ENCODE measurements around the gene C19orf53. TPM values are rescaled to one million over a fixed set of nuclear protein-coding genes. Genes with fewer than 3 reads are reported as not detected.
"Not testable (repeated sequence)": the region's sequence is repeated elsewhere in the genome, so short reads cannot be mapped to it uniquely, and the experiment has no call there.

C19orf53 gene
- total and polyA plus RNA-seq, 2 donors (not counting 1 experiment from before 2014, with no cell fraction given): 58.8 to 146 TPM

- no peaks in the 10 kb centered on the region for H3K27me3 ChIP-seq (ENCODE audit: control insufficient read depth, insufficient read depth, low read length)
- peaks cover 24% of the 10 kb centered on the region for H3K4me1 ChIP-seq (ENCODE audit: control insufficient read depth, extremely low read depth, insufficient read depth, low read length)
- no peaks in the 10 kb centered on the region for H3K9me3 ChIP-seq (ENCODE audit: control insufficient read depth, insufficient read depth, low read depth, low read length)
- peak overlapping the region; percentile 70 for H2AFZ ChIP-seq (ENCODE audit: low read length)
- no peaks in the 10 kb centered on the region for H4K20me1 ChIP-seq (ENCODE audit: control insufficient read depth, extremely low read depth, insufficient read depth, low read length)
- H3K27ac ChIP-seq (ENCODE audit: insufficient read depth, low read length): peak overlapping the region; percentile 23
- no peak overlapping the region for H3K4me3 ChIP-seq (replicated peaks in 1 of 4; ENCODE audit: control extremely low read depth in 1 of 4, insufficient read depth in 1 of 4, low read depth in 3 of 4, low read length in 4 of 4)
- H3K4me2 ChIP-seq (ENCODE audit: extremely low read depth, insufficient read depth, low read length): peak overlapping the region; percentile 59
- no peak overlapping the region for H3K9ac ChIP-seq (ENCODE audit: insufficient read depth, low read length)
- no peaks in the 10 kb centered on the region for H3K36me3 ChIP-seq (ENCODE audit: control insufficient read depth, insufficient read depth, low read length)
- peak; percentile 67 to 70 for DNase-seq (ENCODE audit: low read depth in 2 of 2)
- TF ChIP-seq EZH2 (IDR thresholded peaks at IDR 0.05; ENCODE audit: low read length, missing control alignments) (no peak), CTCF (conservative IDR thresholded peaks at IDR 0.05 in 1 of 2, IDR thresholded peaks at IDR 0.05 in 1 of 2; ENCODE audit: low read depth in 1 of 2, low read length in 2 of 2) (peak; percentile 53 to 60)
- no peaks in the 10 kb centered on the region for H3K79me2 ChIP-seq (ENCODE audit: control insufficient read depth, insufficient read depth, low read length)
Measured at GRCh38 chr19:13784731-13785452, 10.6 kb downstream of the C19orf53 start.

- Histone ChIP-seq H3K36me3 (ENCODE audit: control insufficient read depth, insufficient read depth, low read length) (no peaks in the 10 kb centered on the region), H3K9me3 (ENCODE audit: control insufficient read depth, insufficient read depth, low read depth, low read length) (no peaks in the 10 kb centered on the region), H3K4me3 (replicated peaks in 1 of 4; ENCODE audit: control extremely low read depth in 1 of 4, insufficient read depth in 1 of 4, low read depth in 3 of 4, low read length in 4 of 4) (no peak overlapping the region), H3K27me3 (ENCODE audit: control insufficient read depth, insufficient read depth, low read length) (no peaks in the 10 kb centered on the region), H3K79me2 (ENCODE audit: control insufficient read depth, insufficient read depth, low read length) (no peaks in the 10 kb centered on the region), H3K9ac (ENCODE audit: insufficient read depth, low read length) (no peak overlapping the region), H3K27ac (ENCODE audit: insufficient read depth, low read length) (peak overlapping the region; percentile 89), H3K4me1 (ENCODE audit: control insufficient read depth, extremely low read depth, insufficient read depth, low read length) (peaks cover 22% of the 10 kb centered on the region), H3K4me2 (ENCODE audit: extremely low read depth, insufficient read depth, low read length) (peak overlapping the region; percentile 8), H2AFZ (ENCODE audit: low read length) (peak overlapping the region; percentile 39), H4K20me1 (ENCODE audit: control insufficient read depth, extremely low read depth, insufficient read depth, low read length) (no peaks in the 10 kb centered on the region)
- DNase-seq (ENCODE audit: low read depth in 2 of 2): peak; percentile 63 to 93
- no peak for TF ChIP-seq EZH2 (IDR thresholded peaks at IDR 0.05; ENCODE audit: low read length, missing control alignments)
Measured at GRCh38 chr19:13788991-13789390, 14.7 kb downstream of the C19orf53 start.

- TF ChIP-seq CTCF (conservative IDR thresholded peaks at IDR 0.05 in 1 of 2, IDR thresholded peaks at IDR 0.05 in 1 of 2; ENCODE audit: low read depth in 1 of 2, low read length in 2 of 2) (no peak), EZH2 (IDR thresholded peaks at IDR 0.05; ENCODE audit: low read length, missing control alignments) (no peak)
- Histone ChIP-seq H3K27me3 (ENCODE audit: control insufficient read depth, insufficient read depth, low read length) (no peaks in the 10 kb centered on the region), H3K9ac (ENCODE audit: insufficient read depth, low read length) (peak overlapping the region; percentile 16), H3K36me3 (ENCODE audit: control insufficient read depth, insufficient read depth, low read length) (no peaks in the 10 kb centered on the region), H3K4me2 (ENCODE audit: extremely low read depth, insufficient read depth, low read length) (no peak overlapping the region), H3K4me3 (replicated peaks in 1 of 4; ENCODE audit: control extremely low read depth in 1 of 4, insufficient read depth in 1 of 4, low read depth in 3 of 4, low read length in 4 of 4) (no peak overlapping the region), H3K79me2 (ENCODE audit: control insufficient read depth, insufficient read depth, low read length) (no peaks in the 10 kb centered on the region), H3K4me1 (ENCODE audit: control insufficient read depth, extremely low read depth, insufficient read depth, low read length) (peaks cover 20% of the 10 kb centered on the region), H2AFZ (ENCODE audit: low read length) (no peak overlapping the region), H3K9me3 (ENCODE audit: control insufficient read depth, insufficient read depth, low read depth, low read length) (no peaks in the 10 kb centered on the region), H4K20me1 (ENCODE audit: control insufficient read depth, extremely low read depth, insufficient read depth, low read length) (no peaks in the 10 kb centered on the region), H3K27ac (ENCODE audit: insufficient read depth, low read length) (no peak overlapping the region)
- peak in 1 of 2 donors; percentile 68 for DNase-seq (ENCODE audit: low read depth in 2 of 2)
Measured at GRCh38 chr19:13790354-13790753, 16.1 kb downstream of the C19orf53 start.

GRCh38 chr19:13793317-13793716 lies 19.1 kb downstream of the C19orf53 start:
- H3K36me3 ChIP-seq (ENCODE audit: control insufficient read depth, insufficient read depth, low read length); H4K20me1 ChIP-seq (ENCODE audit: control insufficient read depth, extremely low read depth, insufficient read depth, low read length); H3K4me3 ChIP-seq (replicated peaks in 1 of 4; ENCODE audit: control extremely low read depth in 1 of 4, insufficient read depth in 1 of 4, low read depth in 3 of 4, low read length in 4 of 4); H3K4me2 ChIP-seq (ENCODE audit: extremely low read depth, insufficient read depth, low read length); H3K9ac ChIP-seq (ENCODE audit: insufficient read depth, low read length); DNase-seq (ENCODE audit: low read depth in 2 of 2); H3K79me2 ChIP-seq (ENCODE audit: control insufficient read depth, insufficient read depth, low read length); H3K27ac ChIP-seq (ENCODE audit: insufficient read depth, low read length); H3K9me3 ChIP-seq (ENCODE audit: control insufficient read depth, insufficient read depth, low read depth, low read length); H2AFZ ChIP-seq (ENCODE audit: low read length); H3K27me3 ChIP-seq (ENCODE audit: control insufficient read depth, insufficient read depth, low read length): not testable (repeated sequence)
- H3K4me1 ChIP-seq (ENCODE audit: control insufficient read depth, extremely low read depth, insufficient read depth, low read length): peaks cover 19% of the 10 kb centered on the region

Measured in fibroblast of lung (primary cell).